Activated naive CD4-positive, alpha-beta T cell (primary cell): ENCODE data around the gene VPS37D.
"Not testable (repeated sequence)": the region's sequence is repeated elsewhere in the genome, so short reads cannot be mapped to it uniquely, and the experiment has no call there.

Experiments used
- DNase-seq, 4 experiments: peaks; one replicate each; lab custom pipeline; 2025; lab: John Stamatoyannopoulos, UW

The VPS37D gene

GRCh38 chr7:73706126-73707044, 38.8 kb downstream of the VPS37D start:
- no peak for DNase-seq

GRCh38 chr7:73707045-73707631, 39.5 kb downstream of the VPS37D start:
- peak in 2 of 4 experiments; percentile 11 to 31 for DNase-seq

GRCh38 chr7:73708961-73709549, 41.4 kb downstream of the VPS37D start:
- no peak for DNase-seq

GRCh38 chr7:73712773-73713172, 45.1 kb downstream of the VPS37D start:
- no peak for DNase-seq

GRCh38 chr7:73713319-73713718, 45.7 kb downstream of the VPS37D start:
- not testable (repeated sequence) for DNase-seq

GRCh38 chr7:73715648-73716317, 48.2 kb downstream of the VPS37D start:
- DNase-seq = no peak

GRCh38 chr7:73716318-73716890, 48.8 kb downstream of the VPS37D start:
- DNase-seq = no peak

GRCh38 chr7:73717025-73717807, 49.6 kb downstream of the VPS37D start:
- no peak for DNase-seq

GRCh38 chr7:73717991-73718405, 50.4 kb downstream of the VPS37D start:
- DNase-seq = peak; percentile 24 to 59 (median 35)

- no peak for DNase-seq
Measured at GRCh38 chr7:73718438-73718881, 50.8 kb downstream of the VPS37D start.

- DNase-seq = peak; percentile 32 to 70 (median 40)
Measured at GRCh38 chr7:73718905-73719805, 51.5 kb downstream of the VPS37D start, which contains the start of gene STX1A. TSS of gene STX1A (minus strand) at chr7:73719669. CDS start at chr7:73719631, 38 bp downstream.

- DNase-seq = no peak
Measured at GRCh38 chr7:73719806-73720169, 52.2 kb downstream of the VPS37D start.

GRCh38 chr7:73720443-73720842, 52.8 kb downstream of the VPS37D start:
- not testable (repeated sequence) for DNase-seq

GRCh38 chr7:73721377-73721817, 53.8 kb downstream of the VPS37D start:
- no peak for DNase-seq
